HuH-7.5 (cell line): ENCODE results near the gene MAN1A1.

Experiments
- DNase-seq: peaks from one replicate; pipeline ENCODE4 v3.0.0; 2011; ENCODE audit warnings: low spot score

MAN1A1 gene

DNA sequence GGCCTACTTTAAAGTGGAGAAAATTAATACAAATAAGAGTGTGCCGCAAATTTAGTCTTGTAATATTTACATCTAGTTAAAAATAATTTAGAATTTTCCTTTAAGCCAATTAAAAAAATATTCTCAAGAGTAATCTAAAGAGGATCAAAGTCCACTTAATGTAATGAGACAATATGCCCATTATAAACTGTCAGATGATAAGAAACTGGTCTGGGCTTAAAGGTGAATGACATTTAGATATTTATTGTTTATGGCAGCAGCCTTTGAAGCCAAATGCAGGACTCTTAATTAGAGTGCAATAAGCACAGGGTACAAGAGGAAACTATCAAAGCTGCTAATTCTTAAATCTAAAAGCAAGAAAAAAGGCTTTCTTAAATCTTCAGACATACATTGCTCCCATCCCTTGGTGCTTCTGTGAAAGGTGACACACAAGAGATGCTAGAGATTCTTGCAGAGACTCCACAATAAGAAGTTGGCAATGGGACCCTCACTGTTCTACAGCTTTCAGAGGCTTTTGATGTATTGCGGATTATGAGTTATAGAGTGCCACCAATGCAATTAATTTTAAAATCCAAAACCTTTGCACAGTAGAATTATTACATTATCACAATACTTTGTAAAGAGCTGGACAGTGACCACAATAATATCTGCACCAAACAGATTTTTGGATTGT lies 116.1 kb downstream of the MAN1A1 start:
- no peak for DNase-seq

DNA sequence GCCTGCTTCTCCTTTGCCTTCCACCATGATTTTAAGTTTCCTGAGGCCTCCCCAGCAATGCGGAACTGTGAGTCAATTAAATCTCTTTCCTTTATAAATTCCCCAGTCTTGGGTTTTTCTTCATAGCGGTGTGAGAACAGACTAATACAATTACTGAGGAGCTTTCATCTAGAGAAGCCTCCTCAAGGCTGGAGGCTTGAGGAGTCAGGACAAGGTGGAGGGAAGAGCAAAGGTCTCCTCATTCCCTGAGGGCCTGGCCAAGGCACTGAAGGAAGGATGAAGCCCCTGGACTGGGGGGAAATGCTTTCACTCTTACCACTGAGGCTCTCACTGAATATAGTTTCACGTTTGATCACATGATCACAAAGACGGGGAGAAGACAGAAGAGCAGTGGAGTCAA lies 118.2 kb downstream of the MAN1A1 start:
- no peak for DNase-seq

DNA sequence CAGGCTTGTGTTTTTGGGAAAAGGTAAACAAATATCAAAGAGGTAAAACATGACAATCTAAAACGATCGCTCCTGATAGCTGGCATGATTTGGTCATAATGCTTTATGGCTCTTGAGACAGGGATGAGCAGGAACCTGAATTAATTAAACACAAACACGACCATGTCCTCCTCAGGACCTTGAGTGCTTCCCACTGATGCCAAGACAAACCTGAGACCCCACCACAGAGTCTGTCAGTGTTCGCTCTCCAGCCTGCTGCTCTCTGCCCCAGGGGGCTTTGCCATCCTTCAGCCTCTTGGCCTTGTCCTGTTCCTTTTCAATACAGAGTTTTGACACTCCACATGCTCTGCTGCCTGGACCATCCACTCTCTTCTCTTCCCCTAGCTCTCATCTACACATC lies 119.4 kb downstream of the MAN1A1 start:
- DNase-seq: no peak

- no peak for DNase-seq
These were observed 122.2 kb downstream of the MAN1A1 start for GRCh38 chr6:119227377-119227776.

DNA sequence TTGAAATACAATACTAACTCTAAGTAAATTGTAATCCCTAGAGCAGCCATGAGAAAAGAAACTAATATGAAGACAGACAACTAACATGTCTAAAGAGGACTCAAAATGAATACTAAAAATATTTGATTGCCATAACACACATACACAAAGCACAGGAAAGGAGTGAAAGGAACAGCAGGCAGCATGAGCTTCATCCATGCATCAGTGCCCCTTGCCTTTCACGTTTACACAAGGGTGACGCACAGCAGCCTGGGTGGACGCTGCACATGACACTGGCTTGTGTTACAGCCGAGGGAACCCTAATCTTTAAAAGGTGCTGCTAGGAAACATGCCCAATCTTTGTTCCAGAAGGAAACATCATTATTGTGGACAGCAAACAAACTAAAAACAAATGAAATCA lies 123.5 kb downstream of the MAN1A1 start:
- no peak for DNase-seq

- no peak for DNase-seq
These were observed 125.4 kb downstream of the MAN1A1 start for GRCh38 chr6:119224095-119224701.

GRCh38 chr6:119220452-119220851 lies 129.1 kb downstream of the MAN1A1 start:
- no peak for DNase-seq

- DNase-seq: no peak
These were observed 131.0 kb downstream of the MAN1A1 start for GRCh38 chr6:119218548-119218947.

DNA sequence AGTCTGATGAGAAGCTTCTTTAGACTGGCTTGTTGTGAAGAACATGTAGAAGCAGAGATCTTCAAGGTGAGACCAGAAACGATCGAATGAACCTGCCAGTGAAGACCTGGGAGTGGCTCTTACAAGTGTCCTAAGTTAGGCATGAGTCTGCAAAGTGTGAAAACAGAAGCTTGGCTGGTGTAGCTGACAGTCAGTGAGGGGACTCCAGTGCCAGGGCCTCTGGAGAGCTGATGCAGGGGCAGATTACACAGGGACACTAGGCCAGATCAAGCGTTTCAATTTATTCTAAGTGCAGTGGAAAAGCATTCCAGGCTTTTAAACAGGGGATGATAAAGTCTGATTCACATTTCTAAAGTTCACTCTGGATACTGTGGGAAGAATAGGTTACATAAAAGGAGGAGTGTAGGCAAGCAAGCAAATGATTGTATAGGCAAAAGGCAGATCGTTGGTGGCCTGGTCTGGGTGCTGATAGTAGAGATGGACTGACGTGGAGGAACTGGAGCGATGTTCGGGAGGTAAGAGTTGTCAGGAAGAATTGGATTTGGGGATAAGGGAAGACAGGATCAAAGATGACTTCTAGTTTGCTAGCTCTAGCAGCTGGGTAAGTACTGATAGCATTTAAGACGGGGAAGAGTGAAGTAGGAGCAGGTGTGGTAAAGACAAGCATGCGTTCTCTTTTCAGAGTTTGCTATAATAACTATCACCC lies 133.5 kb downstream of the MAN1A1 start:
- DNase-seq: no peak

- DNase-seq: peak; percentile 13
These were observed 134.3 kb downstream of the MAN1A1 start for GRCh38 chr6:119215309-119215708.

DNA sequence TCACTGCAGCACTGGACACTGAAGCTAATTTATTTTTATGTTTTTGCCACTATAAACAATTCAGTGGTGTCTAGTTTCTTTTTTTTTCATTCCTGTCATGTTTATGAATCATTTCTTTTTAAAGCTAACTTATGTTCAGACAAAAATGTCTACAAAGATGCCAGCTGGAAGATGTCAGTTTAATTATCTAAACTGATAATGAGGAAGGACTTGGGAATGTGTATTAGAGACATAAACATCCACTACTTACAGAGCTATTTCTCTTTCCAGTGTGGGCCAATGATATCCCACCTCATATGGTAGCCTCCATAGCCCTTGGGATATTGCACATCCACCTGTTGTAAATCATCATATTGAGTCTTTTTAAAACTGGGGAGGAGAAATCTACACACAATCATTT lies 139.0 kb downstream of the MAN1A1 start:
- DNase-seq: no peak

GRCh38 chr6:119209452-119210205 lies 139.9 kb downstream of the MAN1A1 start:
- DNase-seq: peak; percentile 37

DNA sequence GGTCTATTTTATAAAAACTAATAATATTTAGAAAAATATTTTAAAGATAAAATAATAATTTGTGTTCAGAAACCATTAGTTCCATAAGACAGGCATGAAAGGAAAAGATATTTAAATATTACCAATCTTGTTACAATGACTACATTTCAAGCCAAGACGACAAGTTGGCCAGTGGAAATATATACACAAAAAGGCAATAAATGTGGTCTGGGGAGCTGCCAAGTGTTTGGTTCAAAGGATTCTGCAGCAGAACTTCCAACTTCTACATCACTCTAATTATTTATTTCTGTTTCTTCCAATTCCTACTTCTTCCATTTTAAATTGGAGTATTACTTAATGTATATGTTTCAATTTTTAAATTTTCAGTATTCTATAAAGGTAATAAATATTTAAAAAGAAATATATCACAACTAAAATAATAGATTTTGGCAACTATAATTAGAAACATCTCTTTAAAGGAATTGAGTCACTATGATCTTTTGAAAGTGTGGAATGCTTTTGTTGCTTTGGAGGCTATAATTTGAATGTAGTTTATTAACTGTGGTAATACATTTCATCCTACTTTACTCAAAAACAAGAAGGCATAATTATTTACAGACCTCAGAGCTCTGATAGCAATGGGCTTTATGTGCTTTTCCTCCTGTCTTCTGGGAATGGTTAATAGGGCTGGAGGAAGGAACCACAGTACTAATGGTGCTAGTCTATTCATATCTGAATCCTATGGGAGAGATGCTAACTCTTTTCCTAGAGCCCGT lies 141.4 kb downstream of the MAN1A1 start:
- DNase-seq: no peak

GRCh38 chr6:119207327-119207726 lies 142.2 kb downstream of the MAN1A1 start:
- no peak for DNase-seq

- no peak for DNase-seq
These were observed 143.5 kb downstream of the MAN1A1 start for GRCh38 chr6:119205911-119206618.

DNA sequence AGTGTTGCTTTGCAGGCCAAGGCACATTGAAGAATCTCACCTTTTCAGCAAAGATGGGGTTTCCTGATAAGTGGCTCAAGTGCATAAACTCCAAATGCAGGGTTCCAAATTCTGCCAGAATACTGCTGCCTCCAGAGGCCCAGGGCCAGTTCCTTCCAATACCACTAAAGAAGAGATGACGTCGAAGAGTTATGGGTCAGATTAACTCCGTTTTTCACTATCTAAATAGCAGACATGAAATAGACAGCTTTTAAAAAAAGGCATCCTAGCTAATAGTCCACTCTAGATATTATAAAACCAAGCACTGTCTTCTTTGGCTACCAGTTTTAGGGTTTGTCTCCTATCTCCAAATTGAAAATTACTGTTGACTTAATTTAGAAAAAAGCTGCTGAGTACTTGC lies 144.8 kb downstream of the MAN1A1 start:
- no peak for DNase-seq

DNA sequence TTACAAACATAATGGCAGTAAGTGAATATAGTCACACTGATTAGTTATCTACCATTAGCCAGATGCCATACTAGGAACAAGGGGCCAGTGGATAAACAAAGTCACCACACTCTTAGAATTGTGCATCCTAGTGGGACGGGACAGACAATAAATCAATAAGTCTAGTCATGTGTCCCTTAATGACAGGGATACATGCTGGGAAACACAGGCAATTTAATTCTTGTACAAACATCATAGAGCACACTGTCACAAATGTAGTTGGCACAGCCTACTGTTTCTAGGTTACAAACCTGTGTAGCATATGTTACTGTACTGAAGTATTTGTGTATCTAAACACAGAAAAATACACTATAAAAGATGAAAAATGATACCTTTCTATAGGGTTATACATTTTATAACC lies 148.1 kb downstream of the MAN1A1 start:
- DNase-seq: no peak

GRCh38 chr6:119200512-119201175 lies 148.9 kb downstream of the MAN1A1 start:
- no peak for DNase-seq

- DNase-seq: no peak
These were observed 152.3 kb downstream of the MAN1A1 start for GRCh38 chr6:119197271-119197670.

GRCh38 chr6:119196715-119197114 lies 152.8 kb downstream of the MAN1A1 start:
- no peak for DNase-seq

- DNase-seq: no peak
These were observed 153.7 kb downstream of the MAN1A1 start for GRCh38 chr6:119195848-119196247.
